SKM-1 treated with dmso at 0.1 percent for 144 hours (cell line): ENCODE results near the gene HLA-B.
"Not testable (repeated sequence)": the region's sequence is repeated elsewhere in the genome, so short reads cannot be mapped to it uniquely, and the experiment has no call there.

ENCODE experiments used
- DNase-seq: peaks from one replicate; lab custom pipeline; 2025; ENCODE audit not compliant: unreplicated experiment; lab: John Stamatoyannopoulos, UW

Gene HLA-B

DNA sequence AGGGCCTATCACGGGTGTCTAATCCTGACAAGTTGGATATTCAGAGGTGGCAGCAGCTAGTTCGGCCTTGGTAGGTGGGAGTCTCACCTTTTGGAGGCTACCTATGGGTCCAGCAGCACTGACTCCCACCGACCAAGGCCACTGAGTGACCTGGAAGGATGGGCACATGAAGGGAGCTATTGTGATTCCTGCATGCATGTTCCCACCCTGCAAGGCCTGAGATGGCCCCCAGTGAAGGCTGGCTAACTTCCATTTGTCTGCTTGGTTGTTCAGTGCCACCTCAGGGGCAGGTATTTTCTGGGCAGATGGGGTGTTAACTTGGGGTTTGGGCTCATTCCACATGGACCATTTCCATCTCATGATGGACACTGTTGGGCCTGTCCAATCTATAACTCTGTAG is 28.1 kb upstream of the HLA-B start:
- no peak for DNase-seq

DNA sequence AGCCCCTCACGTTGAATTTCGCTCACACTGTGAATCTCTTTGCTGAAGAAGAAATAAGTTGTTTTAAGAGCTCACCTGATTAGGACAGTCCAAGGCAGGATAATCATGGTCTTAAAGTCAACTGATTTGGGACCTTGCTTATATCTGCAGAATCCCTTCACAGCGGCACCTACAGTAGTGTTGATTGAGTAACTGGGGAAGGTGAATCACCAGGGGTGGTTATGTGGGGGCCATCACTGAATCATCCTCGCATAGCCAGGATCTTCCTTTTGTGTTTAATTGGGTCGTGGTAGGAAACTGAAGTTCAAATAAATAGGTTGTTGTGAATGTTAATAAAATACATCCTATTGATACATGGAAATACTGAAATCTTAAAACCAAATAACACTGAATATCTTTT is 26.2 kb upstream of the HLA-B start:
- no peak for DNase-seq

DNA sequence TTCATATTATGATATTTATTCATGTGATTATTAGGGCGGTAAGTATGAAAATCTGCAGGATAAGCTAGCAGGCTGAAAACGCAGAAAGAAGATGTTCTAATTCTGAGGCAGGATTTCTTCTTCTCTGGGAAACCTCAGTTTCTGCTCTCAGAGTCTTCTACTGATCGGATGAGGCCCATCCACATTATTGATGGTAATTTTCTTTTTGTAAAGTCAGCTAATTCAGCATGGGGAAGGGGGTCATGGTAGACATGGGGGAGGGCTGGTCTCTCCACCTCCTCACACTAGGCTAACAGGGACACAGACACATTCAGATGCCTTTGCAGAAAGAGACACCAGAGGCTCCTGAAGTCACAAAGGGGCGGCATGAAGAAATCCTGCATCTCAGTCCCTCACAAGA is 24.7 kb upstream of the HLA-B start:
- no peak for DNase-seq

DNA sequence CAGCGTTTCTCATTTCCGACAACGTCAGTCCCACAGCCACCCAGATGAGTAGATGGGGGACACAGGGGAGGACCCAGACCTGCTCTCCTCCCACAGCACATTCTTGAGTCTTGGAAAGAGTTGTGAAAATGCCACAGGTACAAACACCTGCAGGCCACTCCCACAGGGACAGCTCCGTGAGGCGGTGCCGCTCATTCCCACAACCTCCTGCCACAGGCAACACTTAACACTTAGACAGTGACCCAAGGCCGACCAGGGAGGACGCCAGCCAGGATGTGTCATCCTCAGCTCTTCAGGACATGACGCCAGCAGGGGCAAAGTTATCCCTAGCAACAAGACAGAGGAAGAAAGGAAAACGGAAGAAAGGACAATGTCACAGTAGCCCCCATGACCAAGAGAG is 22.9 kb upstream of the HLA-B start:
- no peak for DNase-seq

DNA sequence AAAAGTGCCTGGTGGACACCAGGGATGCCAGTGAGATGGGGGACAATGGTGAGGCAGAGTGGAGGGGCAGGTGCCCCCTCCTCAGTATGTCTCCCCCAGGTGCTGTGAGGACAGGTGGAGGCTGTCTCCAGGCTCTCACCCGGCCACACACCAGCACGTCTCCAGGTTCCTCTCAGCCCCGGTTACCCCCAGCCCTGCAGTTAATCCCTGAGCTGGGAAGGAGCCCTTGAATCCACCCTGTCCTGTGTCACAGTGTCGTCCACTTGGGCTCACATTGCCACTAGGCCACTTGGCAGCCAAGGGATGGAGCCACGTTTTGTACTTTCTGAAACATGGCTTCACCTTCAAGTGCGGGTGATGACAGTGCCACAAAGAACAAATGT is 21.7 kb upstream of the HLA-B start:
- DNase-seq = no peak

DNA sequence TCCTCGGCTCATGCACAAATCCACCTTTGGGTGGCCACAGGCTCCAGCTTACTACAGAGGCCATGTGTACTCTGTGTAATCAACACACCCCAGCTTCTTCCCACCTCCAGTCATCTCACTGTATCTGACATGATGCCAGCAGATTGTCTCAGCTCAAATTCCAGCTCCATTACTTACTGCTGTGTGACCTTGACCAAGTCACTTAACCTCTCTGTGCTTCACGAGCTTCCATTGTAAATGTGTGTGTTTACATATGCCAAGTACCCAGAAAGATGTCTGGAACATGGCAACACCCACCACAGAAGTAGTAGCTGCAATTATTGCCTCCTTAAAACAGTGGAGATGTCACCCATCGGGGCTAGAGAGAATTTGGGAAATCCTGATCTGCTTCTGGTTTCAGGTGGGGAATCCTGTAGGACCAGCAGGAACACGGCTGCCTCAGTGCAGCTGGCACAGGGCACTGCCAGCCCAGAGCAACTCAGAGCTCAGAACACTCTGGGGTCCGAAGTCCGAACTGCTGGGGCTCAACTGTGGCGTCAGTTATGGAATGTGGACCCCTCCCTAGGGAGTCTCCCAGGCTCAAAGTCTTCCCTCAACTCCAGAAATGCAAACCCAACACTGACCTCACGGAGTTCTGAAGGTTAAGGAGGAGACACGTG is 21.2 kb upstream of the HLA-B start:
- no peak for DNase-seq

DNA sequence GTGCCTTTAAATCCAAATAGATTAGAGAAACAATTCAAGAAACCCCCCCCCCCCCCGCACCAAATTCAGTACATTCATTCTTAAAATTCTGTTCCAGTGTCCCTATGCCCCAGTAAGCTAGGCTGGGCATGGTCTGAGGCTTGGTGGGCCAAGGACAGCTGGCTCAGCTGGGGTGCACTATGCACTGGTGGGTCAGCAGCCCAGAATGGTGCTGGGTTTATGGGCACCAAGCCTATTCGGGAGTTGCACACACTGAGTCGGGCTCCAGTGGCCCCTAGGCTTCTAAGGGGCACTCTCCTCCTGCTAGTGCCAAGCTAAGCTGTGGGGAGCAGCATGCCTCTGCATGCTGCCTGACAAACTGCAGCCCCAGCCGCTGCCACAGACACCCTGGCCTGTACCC is 20.1 kb upstream of the HLA-B start:
- DNase-seq = no peak

DNA sequence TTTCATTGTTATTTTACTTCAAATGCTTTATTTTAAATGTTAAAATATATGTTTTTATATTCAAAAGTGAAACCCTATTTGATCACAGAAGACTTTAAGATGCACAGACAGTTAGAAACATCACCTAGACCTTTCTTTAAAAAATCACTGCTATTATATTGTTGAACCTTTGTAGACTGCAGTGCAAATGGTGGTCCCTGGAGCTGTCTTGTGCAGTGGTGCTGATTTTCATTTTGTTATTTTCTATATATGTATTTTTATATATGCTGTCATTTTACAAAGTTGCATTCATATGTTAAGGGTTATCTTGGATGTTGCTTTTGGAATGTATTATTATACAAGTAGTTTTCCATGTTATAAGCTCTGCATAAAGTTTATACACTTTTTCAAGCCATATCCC is 18.7 kb upstream of the HLA-B start:
- DNase-seq = no peak

DNA sequence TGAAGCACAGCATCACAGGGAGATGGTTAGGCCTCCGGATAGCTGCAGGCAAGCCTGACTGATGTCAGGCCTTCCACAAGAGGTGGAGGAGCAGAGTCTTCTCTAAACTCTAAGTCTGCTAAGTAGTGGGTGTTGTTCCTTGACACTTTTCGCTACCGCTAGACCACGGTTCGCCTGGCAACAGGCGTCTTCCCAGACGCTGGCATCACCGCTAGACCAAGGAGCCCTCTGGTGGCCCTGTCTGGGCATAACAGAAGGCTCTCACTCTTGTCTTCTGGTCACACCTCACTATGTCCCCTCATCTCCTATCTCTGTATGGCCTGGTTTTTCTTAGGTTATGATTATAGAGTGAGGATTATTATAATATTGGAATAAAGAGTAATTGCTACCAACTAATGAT is 17.1 kb upstream of the HLA-B start:
- DNase-seq = not testable (repeated sequence)

DNA sequence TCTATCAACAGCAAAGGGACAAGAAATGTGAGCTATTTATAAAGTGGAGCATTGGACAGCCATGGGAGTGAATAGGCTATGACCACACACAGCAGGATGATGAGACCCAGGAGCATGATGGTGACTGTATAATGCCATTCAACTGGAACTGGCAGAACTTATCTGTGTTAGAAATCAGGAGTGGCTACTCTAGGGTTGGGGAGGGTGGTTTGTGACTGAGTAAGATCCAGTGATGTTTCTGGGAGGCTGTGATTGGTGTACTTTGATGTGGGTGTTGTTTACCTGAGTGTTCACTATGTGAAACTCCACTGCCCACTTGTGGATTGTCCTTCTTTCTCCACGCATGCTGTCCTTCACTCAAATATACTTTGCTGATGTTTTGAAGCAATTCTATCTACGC is 11.5 kb upstream of the HLA-B start:
- no peak for DNase-seq

DNA sequence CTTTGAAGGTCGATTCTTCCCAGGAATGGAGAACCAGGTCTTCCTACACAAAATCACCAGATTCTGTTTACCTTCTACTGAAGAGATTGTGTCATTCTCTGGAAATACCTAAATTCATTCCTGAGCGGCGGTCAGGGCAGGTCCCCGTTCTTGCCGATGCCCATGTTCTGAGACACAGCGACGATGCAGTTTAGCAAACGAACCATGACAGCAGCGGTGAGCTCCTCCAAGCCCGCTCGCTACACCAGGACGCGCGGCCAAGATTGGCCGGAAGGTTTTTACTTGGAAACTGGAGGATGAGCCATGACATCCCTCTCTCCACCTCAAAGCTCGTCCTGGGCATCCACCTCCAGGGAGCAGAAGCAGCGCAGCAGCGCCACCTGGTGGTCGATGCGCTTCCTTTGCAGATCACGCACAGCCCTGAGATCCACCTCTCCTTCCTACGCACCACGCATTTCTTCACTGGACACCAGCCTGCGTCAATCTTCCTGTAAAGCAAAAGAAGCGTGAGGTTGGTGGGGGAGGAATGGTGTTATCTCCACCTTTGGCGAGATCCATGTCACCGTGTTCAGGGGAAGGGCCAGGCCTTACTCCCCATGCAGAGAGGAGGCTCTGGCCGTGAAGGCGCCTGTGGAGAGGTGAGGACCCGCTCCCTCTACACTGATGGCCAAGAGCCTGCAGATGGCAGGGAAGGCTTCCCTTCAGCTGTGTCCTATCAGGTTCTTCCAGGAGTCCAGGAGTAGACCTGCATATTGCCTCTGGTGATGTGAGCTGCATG is 9.9 kb upstream of the HLA-B start:
- peak; percentile 74 for DNase-seq

DNA sequence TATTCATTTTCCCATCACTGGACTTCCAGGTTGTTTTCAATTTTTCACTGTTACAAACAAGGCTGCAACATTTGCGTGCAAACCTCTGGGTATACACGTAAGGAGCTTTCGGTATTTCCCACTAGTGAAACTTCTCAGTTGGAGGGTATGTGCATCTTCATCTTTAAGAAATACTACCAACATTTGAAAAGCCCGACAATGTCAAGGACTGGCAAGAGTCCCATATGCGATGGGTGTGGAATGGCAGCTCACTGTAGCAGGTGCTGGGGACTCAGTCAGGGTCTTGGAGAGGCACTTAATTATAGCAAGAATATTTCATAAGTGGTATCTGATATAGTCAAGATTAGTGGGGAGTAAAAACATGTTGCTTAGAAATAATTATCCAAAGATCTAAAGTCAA is 8.9 kb upstream of the HLA-B start:
- no peak for DNase-seq

DNA sequence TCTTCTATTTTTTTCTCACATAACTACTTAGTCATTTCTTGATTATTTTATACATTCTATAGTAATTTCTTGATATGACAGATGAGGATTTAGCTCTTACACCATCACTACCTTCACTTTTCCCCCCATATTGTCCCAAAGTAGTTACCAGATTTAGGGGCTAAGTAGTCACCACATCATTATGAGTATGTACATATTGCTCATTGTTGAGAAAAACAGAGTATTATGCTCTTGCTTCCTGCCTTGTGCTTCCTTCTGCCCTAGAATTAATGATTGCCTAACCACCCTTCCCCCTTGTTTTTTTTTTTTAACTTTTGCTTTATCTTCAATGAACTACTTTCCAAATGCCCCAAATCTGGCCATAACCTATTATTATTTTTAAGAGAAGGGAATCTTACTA is 6.8 kb upstream of the HLA-B start:
- DNase-seq = no peak

DNA sequence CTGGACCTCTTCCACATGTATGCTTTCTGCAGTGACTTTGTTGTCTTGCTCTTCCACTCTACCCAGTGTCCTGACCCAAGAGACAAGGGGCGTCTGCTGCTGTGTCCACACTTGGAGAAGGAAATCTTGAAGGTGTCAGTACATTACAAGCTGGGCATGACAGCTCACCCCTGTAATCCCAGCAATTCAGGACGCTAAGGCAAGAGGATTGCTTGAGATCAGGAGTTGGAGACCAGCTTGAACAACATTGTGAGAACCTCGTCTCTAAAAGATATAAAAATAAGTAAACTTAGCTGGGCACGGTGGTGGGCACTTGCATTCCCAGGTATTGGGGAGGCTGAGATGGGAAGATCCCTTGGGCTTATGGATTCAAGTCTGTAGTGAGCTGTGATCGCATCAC is 5.8 kb upstream of the HLA-B start:
- DNase-seq = no peak

DNA sequence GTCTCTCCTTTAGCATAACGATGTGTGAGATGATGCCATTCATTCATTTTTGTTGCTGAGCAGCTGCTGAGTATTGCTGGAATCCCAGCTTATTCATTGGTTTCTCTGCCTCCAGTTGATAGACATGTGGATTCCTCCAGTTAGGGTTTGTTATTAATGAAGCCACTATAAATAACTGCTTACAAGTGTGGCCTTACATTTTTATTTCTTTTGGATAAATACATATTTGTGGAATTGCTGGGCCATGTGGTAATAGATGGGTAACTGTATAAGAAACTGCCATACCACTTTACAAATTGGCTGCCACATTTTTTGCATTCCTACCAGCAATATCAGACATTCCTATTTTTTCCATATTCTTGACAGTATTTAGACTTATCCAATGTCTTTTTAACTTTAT is 2.6 kb upstream of the HLA-B start:
- DNase-seq = no peak

DNA sequence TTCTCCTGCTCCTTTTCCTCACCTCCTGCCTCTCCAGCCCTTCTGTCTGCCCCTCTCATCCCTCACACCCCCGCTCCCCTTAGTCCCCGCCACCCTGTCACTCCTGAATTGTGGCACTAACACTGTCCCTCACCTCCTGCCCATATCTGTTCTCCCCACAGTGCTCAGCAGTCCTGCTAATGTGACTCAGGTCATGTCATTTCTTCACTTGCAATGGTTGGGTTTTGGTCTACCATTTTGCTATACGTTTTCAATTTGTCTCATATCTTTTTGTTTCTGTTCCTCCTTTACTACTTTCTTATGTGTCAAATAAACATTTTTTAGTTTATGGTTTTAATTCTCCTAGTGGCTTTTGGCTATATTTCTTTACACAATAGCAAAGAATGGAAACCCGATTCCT is 1.3 kb upstream of the HLA-B start:
- no peak for DNase-seq

DNA sequence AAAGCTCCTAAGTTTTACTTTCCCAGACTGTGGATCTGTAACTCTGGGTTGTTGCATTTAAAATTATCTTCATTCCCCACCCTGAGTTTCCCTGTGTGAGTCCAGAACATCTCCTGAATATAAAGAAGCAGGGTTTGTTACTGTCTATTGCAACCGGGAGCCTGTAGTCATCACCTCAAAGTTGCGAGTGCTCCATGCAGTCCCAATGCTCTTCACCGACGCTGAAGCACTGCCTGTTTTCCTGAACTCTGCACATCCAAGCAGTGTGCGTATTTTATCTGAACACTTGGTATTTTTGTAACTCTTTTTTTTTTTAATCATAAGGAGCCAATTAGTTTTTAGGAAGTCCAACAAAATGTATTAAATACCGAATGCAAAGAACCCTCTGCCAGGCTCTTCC is 907 bp upstream of the HLA-B start:
- DNase-seq = no peak

DNA sequence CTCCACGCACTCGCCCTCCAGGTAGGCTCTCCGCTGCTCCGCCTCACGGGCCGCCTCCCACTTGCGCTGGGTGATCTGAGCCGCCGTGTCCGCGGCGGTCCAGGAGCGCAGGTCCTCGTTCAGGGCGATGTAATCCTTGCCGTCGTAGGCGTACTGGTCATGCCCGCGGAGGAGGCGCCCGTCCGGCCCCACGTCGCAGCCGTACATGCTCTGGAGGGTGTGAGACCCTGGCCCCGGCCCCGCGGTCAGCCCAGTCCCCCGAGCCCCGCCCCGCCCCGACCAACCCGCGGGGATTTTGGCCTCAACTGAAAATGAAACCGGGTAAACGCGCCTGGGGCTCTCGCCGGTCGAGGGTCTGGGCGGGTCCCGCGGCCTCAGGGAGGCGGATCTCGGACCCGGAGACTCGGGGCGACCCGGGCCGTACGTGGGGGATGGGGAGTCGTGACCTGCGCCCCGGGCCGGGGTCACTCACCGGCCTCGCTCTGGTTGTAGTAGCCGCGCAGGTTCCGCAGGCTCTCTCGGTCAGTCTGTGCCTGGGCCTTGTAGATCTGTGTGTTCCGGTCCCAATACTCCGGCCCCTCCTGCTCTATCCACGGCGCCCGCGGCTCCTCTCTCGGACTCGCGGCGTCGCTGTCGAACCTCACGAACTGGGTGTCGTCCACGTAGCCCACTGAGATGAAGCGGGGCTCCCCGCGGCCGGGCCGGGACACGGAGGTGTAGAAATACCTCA is 598 bp downstream of the HLA-B start:
- DNase-seq = no peak

DNA sequence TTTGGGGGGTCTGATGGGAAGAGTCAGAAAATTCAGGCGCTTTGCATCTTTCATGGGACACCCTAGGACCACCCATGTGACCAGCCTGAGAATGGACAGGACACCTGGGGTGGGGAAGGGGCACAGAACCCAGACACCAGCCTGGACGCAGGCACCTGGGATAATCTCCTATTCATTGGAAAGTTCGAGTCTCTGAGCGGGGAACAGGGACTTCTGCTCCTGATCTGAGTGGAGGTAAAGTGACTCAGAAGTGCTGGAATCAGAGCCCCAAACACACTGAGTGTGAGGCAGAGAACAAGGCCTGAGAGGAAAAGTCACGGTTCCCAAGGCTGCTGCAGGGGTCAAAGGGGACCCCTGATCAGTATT is 1.4 kb downstream of the HLA-B start:
- no peak for DNase-seq

DNA sequence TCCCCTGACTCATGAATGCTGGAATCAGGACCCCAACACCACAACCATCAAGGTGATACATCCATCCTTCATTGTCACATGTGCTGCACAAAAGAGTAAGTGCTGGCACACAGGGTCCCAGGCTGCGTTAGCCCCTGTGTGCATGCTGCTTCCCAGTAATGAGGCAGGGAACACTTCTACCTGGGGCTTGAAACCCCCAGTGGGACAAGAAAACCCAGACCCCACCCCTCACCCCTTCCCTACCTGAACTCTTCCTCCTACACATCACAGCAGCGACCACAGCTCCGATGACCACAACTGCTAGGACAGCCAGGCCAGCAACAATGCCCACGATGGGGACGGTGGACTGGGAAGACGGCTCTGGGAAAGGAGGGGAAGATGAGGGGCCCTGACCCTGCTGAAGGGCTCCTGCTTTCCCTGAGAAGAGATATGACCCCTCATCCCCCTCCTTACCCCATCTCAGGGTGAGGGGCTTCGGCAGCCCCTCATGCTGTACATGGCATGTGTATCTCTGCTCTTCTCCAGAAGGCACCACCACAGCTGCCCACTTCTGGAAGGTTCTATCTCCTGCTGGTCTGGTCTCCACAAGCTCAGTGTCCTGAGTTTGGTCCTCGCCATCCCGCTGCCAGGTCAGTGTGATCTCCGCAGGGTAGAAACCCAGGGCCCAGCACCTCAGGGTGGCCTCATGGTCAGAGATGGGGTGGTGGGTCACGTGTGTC is 2.0 kb downstream of the HLA-B start:
- DNase-seq = no peak

DNA sequence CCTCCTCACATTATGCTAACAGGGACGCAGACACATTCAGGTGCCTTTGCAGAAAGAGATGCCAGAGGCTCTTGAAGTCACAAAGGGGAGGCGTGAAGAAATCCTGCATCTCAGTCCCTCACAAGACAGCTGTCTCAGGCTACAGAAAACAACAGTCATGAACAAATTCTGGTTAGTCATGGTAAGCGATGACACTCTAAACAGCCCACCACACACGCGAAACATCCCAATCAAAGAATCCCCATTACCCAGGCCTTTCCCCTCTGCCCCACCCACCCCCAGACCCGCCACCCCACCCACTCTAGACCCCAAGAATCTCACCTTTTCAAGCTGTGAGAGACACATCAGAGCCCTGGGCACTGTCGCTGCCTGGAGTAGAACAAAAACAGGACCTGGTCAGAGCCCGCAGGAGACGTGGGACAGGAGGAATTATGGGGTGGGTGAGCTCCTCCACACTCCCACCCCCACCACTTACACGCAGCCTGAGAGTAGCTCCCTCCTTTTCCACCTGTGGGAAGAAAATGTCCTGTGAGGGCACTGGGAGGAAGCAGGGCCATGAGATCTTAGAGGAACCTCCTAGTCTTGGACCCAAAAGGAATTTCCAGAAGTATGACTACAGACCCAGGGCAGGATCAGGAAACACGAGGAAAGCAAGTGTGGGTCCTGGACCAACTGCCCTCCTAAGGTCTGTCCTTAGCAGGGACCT is 2.7 kb downstream of the HLA-B start:
- DNase-seq = no peak
